Chondrocyte (in vitro differentiated cells): ENCODE results near the gene SVIL. TPM values are rescaled to one million over a fixed set of nuclear protein-coding genes. Genes with fewer than 3 reads are reported as not detected.

Source experiments
- DNase-seq: peaks from one replicate; pipeline ENCODE4 v3.0.0; 2021; ENCODE audit warnings: mixed read lengths, low spot score
- H3K27ac Mint-ChIP-seq: one replicate; pipeline ENCODE4 v1.8.0; 2021; ENCODE audit warnings: mild to moderate bottlenecking, moderate library complexity, mixed read lengths; ENCODE audit not compliant: unreplicated experiment
- H3K27me3 Mint-ChIP-seq: 2 replicates; pipeline ENCODE4 v1.8.0; 2021; ENCODE audit warnings: low read depth, mixed read lengths
- H3K36me3 Mint-ChIP-seq: 2 replicates; pipeline ENCODE4 v1.8.0; 2021; ENCODE audit warnings: low read depth, mixed read lengths
- H3K4me1 Mint-ChIP-seq: 2 replicates; pipeline ENCODE4 v1.8.0; 2021; ENCODE audit warnings: low read depth, mild to moderate bottlenecking, mixed read lengths
- H3K4me3 Mint-ChIP-seq: one replicate; pipeline ENCODE4 v1.8.0; 2021; ENCODE audit warnings: mild to moderate bottlenecking, moderate library complexity, mixed read lengths; ENCODE audit not compliant: unreplicated experiment
- H3K9me3 Mint-ChIP-seq: 2 replicates; pipeline ENCODE4 v1.8.0; 2021; ENCODE audit warnings: low read depth, mixed read lengths
- total RNA-seq: library from RNA; stranded (reverse); gene quantifications from 3 replicates; pipeline ENCODE4 v1.2.1, GENCODE V29; 2021
- TF ChIP-seq, protein P1 (sequence below): fragments of 200-600 bp; sonication (generic); IDR thresholded peaks from 2 replicates; pipeline ENCODE4 v1.5.0; 2021; ENCODE audit warnings: antibody characterized with exemption, mild to moderate bottlenecking, moderate library complexity

SVIL gene
- total RNA-seq, 1 donor from 2014 or later = 112 TPM

DNA sequence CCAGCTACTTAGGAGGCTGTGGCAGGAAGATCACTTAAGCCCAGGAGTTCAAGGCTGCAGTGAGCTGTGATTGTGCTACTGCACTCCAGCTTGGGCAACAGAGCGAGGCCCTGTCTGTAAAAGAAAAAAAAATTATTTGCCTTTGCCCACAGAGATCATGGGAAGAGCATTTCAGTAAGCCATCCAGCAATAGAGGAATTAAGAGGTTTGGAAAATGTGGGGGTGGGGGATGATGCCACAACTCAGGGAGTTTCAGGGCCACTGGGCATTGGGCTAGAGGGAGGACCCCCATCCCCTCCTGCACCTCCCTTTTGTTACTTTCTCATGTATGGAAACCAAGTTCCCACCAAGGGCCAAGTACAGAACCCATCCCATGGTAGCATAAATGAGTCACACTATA lies 38.4 kb downstream of the SVIL start:
- no peaks in the 10 kb centered on the region for H3K9me3 Mint-ChIP-seq

DNA sequence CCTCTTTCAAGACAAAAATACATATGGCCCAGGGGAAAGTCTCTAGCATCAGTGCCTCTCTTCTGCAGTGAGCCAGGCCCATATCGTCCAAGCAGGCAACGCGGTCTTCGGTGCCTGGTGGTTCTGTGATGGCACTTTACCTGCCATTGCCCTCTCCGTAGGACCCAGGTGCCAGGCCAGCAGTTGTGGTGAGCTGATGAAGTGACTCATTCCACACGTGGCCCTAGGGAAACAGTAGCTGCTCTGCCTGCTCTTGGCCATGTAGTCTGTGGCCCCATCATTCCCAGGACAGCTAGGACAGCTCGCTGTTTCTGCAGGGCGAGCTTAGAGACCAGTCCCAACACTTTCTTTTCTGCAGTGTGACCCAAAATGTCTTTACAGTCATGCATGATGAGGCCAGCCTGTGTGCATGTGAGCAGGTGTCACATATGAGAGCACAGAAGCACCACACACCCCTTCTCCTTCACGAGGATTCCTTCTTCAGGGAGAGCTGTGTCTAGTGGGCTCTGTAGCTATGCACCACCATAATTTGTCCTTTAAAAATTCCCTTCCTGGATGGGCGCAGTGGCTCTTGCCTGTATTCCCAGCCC lies 39.0 kb downstream of the SVIL start:
- TF ChIP-seq, protein P1, sequence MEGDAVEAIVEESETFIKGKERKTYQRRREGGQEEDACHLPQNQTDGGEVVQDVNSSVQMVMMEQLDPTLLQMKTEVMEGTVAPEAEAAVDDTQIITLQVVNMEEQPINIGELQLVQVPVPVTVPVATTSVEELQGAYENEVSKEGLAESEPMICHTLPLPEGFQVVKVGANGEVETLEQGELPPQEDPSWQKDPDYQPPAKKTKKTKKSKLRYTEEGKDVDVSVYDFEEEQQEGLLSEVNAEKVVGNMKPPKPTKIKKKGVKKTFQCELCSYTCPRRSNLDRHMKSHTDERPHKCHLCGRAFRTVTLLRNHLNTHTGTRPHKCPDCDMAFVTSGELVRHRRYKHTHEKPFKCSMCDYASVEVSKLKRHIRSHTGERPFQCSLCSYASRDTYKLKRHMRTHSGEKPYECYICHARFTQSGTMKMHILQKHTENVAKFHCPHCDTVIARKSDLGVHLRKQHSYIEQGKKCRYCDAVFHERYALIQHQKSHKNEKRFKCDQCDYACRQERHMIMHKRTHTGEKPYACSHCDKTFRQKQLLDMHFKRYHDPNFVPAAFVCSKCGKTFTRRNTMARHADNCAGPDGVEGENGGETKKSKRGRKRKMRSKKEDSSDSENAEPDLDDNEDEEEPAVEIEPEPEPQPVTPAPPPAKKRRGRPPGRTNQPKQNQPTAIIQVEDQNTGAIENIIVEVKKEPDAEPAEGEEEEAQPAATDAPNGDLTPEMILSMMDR = no peak
- no peaks in the 10 kb centered on the region for H3K9me3 Mint-ChIP-seq
- no peak overlapping the region for H3K27ac Mint-ChIP-seq
- DNase-seq = peak; percentile 33
- H3K4me3 Mint-ChIP-seq = no peak overlapping the region
- peaks cover 56% of the 10 kb centered on the region for H3K4me1 Mint-ChIP-seq
- no peaks in the 10 kb centered on the region for H3K27me3 Mint-ChIP-seq
- peaks cover 5% of the 10 kb centered on the region for H3K36me3 Mint-ChIP-seq

More for the DNA sequence above, 38.4 kb downstream of the SVIL start:
- TF ChIP-seq, protein P1 = no peak
- Mint-ChIP-seq H3K27me3 (no peaks in the 10 kb centered on the region), H3K4me3 (no peak overlapping the region), H3K36me3 (peaks cover 5% of the 10 kb centered on the region), H3K4me1 (peaks cover 56% of the 10 kb centered on the region), H3K27ac (no peak overlapping the region)
- DNase-seq = no peak

DNA sequence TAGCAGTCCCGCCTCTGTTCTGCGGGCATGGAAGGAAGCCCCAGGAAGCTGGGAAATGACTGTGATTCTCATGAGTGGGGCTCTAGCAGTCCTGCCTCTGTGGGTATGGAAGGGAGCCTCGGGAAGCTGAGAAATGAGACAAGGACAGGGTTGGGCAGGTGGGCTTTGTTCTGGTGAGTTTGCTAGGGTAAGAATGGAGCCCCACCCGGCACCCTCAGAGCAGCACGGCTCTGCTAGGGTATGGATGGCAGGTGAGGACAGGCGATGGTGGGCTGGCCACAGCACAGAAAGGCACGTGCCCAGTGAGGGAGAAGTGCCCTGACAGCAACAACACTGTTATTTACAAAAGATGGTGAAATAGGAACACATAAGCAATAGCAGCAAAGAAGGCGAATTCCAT lies 39.6 kb downstream of the SVIL start:
- DNase-seq = no peak
- no peaks in the 10 kb centered on the region for H3K27me3 Mint-ChIP-seq
- peaks cover 56% of the 10 kb centered on the region for H3K4me1 Mint-ChIP-seq
- no peak overlapping the region for H3K27ac Mint-ChIP-seq
- no peak overlapping the region for H3K4me3 Mint-ChIP-seq
- H3K36me3 Mint-ChIP-seq = peaks cover 5% of the 10 kb centered on the region
- H3K9me3 Mint-ChIP-seq = no peaks in the 10 kb centered on the region
- TF ChIP-seq, protein P1 = no peak

DNA sequence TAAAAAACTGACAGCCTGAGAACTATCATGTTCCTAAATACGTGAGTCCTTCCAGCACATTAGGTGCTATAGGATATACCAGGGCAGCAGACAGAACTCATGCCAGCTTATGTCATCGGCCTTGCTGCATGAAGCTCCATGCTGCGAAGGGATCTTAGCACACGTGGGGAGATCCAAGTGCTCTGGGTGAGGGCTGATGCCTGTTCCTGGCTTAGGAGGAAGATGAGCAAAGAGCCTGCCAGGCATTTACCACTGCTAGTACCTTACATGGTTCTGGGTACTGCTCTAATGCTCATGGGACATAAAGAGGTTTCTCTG lies 43.2 kb downstream of the SVIL start:
- Mint-ChIP-seq H3K9me3 (no peaks in the 10 kb centered on the region), H3K27me3 (no peaks in the 10 kb centered on the region), H3K4me3 (no peak overlapping the region), H3K27ac (peak overlapping the region; percentile 100), H3K4me1 (peaks cover 64% of the 10 kb centered on the region), H3K36me3 (peaks cover 7% of the 10 kb centered on the region)
- TF ChIP-seq, protein P1 = no peak
- DNase-seq = no peak

DNA sequence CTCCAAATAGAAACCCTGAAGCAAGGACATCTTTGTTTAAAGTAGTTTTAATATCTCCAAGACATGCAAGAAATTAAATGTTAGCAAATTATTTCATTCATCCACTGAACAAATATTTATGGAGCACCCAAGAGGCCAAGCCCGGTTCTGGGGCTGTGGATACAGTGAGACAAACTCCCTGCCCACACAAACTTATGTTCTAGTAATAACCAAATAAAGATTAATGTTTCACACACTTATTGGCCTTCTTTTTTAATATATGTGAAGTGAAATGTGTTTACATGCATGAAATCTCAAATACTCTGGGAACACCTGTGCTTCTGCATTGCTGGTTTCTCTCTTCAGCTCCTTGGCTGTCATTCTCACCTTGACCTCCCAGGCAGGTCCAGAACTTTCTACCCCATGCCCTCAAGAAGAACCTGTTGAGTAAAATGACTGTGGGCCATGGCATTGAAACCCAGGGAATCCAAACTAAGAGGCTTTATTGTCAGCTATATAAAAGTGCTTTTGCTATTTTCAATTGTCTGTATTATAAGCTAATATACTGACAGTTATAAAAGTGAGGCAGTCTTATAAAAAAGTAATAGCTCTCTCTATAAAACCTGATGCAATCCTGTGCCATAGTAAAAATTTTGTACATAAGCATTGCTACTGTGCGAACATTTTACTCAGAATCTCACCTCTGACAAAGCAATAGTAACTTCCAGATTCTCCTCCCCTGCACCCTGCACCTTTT lies 43.7 kb downstream of the SVIL start:
- DNase-seq = no peak
- Mint-ChIP-seq H3K4me3 (no peak overlapping the region), H3K4me1 (peaks cover 67% of the 10 kb centered on the region), H3K9me3 (no peaks in the 10 kb centered on the region), H3K27ac (peak overlapping the region; percentile 100), H3K36me3 (peaks cover 7% of the 10 kb centered on the region), H3K27me3 (no peaks in the 10 kb centered on the region)
- TF ChIP-seq, protein P1 = peak; percentile 5
